ENCODE data around the gene TNFAIP3. TPM values are rescaled to one million over a fixed set of nuclear protein-coding genes. Genes with fewer than 3 reads are reported as not detected.
"Not testable (repeated sequence)": the region's sequence is repeated elsewhere in the genome, so short reads cannot be mapped to it uniquely, and the experiment has no call there.

The TNFAIP3 gene
- total and polyA plus RNA-seq, 2 of the 8 experiments (the other 6 are each of a cell fraction or from before 2014, with no cell fraction given), result 1.6 to 2.0 TPM

GRCh38 chr6:137844773-137845172 lies 22.3 kb upstream of the TNFAIP3 start:
- H2BK20ac ChIP-seq (ENCODE audit: low read length); H3K4ac ChIP-seq (replicated peaks; ENCODE audit: insufficient read length, low read depth, low read length); H2BK120ac ChIP-seq (replicated peaks; ENCODE audit: low read depth, low read length); H3K4me3 ChIP-seq (ENCODE audit: extremely low read depth in 1 of 4, insufficient read depth in 2 of 4, low read depth in 3 of 4, low read length in 4 of 4); H3K36me3 ChIP-seq (ENCODE audit: control insufficient read depth in 2 of 4, insufficient read depth in 4 of 4, low read length in 3 of 4); H2AFZ ChIP-seq (ENCODE audit: low read length); H2BK12ac ChIP-seq (ENCODE audit: low read depth, low read length); H2BK15ac ChIP-seq (ENCODE audit: low read length); H3K23me2 ChIP-seq (ENCODE audit: low read depth, low read length); H3K23ac ChIP-seq (ENCODE audit: insufficient read length); FAIRE-seq; H3K14ac ChIP-seq (ENCODE audit: insufficient read length); H3K27ac ChIP-seq (ENCODE audit: low read depth, low read length); H3K18ac ChIP-seq (ENCODE audit: extremely low read depth, low read length); DNase-seq (ENCODE audit: low read depth in 1 of 2, low spot score in 2 of 2); H4K91ac ChIP-seq (replicated peaks; ENCODE audit: insufficient read length, low read length); H2AK5ac ChIP-seq (ENCODE audit: low read depth, low read length); H3K79me2 ChIP-seq (ENCODE audit: control insufficient read depth in 1 of 2, insufficient read depth in 2 of 2, low read length in 2 of 2); H4K5ac ChIP-seq (ENCODE audit: insufficient read length, low read depth, low read length); H3K9me3 ChIP-seq (ENCODE audit: insufficient read depth in 2 of 2, low read depth in 1 of 2, low read length in 1 of 2); POLR2A ChIA-PET (ENCODE audit: partially characterized antibody); H3K4me2 ChIP-seq (ENCODE audit: insufficient read depth in 1 of 2, low read depth in 2 of 2, low read length in 2 of 2); H3K27me3 ChIP-seq (replicated peaks in 1 of 4; ENCODE audit: control insufficient read depth in 3 of 4, extremely low read depth in 1 of 4, insufficient read depth in 3 of 4, low read length in 3 of 4); H2BK5ac ChIP-seq (ENCODE audit: low read depth, low read length); H4K8ac ChIP-seq (ENCODE audit: extremely low read depth, insufficient read depth, low read length); H3K4me1 ChIP-seq (replicated peaks in 1 of 4; ENCODE audit: control insufficient read depth in 3 of 4, insufficient read depth in 4 of 4, low read length in 3 of 4); H3K56ac ChIP-seq (replicated peaks; ENCODE audit: insufficient read length, low read depth, low read length); H3K79me1 ChIP-seq (ENCODE audit: low read depth, low read length); H3K9ac ChIP-seq (replicated peaks in 1 of 4; ENCODE audit: extremely low read depth in 1 of 4, low read depth in 3 of 4, low read length in 3 of 4); H4K20me1 ChIP-seq (replicated peaks in 1 of 2; ENCODE audit: control insufficient read depth in 1 of 2, insufficient read depth in 2 of 2, low read length in 2 of 2); CTCF ChIA-PET (ENCODE audit: partially characterized antibody): not testable (repeated sequence)
- WGBS, 2 experiments (ENCODE audit: extremely low coverage in 1 of 2, insufficient coverage in 1 of 2, insufficient read length in 1 of 2, insufficient replicate concordance in 2 of 2, low coverage in 1 of 2, low lambda C conversion rate in 2 of 2, missing lambda C conversion rate in 1 of 2), result 84% methylated on average over 6 of the region's 7 CpGs; no CpG with 5 or more reads in 1 of the 2 experiments
